Calu3 (cell line): ENCODE measurements around the gene ZSCAN5A. TPM values are rescaled to one million over a fixed set of nuclear protein-coding genes. Genes with fewer than 3 reads are reported as not detected.
"Not testable (repeated sequence)": the region's sequence is repeated elsewhere in the genome, so short reads cannot be mapped to it uniquely, and the experiment has no call there.

Source experiments
- BruUV-seq: library from RNA; stranded (reverse); fragments of 400-500 nt; replicated peaks from 2 replicates; lab custom pipeline; 2021; lab: Mats Ljungman, UMichigan
- CTCF ChIA-PET: fragments of 300-600 bp; sonication (Branson Sonifier 250); formaldehyde crosslinking; loops from one replicate; lab custom pipeline; 2022; ENCODE audit warnings: antibody characterized with exemption; lab: Charles Lee
- DNase-seq: peaks from one replicate; pipeline ENCODE4 v3.0.0; 2022
- H3K27ac Mint-ChIP-seq: one replicate; pipeline ENCODE4 v1.8.0; 2022; ENCODE audit warnings: mixed read lengths; ENCODE audit not compliant: unreplicated experiment
- H3K27me3 Mint-ChIP-seq: one replicate; pipeline ENCODE4 v1.8.0; 2022; ENCODE audit warnings: mixed read lengths; ENCODE audit not compliant: unreplicated experiment
- H3K36me3 Mint-ChIP-seq: one replicate; pipeline ENCODE4 v1.8.0; 2022; ENCODE audit warnings: mild to moderate bottlenecking, moderate library complexity, mixed read lengths; ENCODE audit not compliant: insufficient read depth, unreplicated experiment
- H3K4me1 Mint-ChIP-seq: one replicate; pipeline ENCODE4 v1.8.0; 2022; ENCODE audit warnings: mild to moderate bottlenecking, low read depth, mixed read lengths; ENCODE audit not compliant: unreplicated experiment
- H3K4me3 Mint-ChIP-seq: one replicate; pipeline ENCODE4 v1.8.0; 2022; ENCODE audit warnings: mild to moderate bottlenecking, low read depth, moderate library complexity, mixed read lengths; ENCODE audit not compliant: unreplicated experiment
- H3K9me3 Mint-ChIP-seq: one replicate; pipeline ENCODE4 v1.8.0; 2022; ENCODE audit warnings: low read depth, mixed read lengths; ENCODE audit not compliant: unreplicated experiment
- CTCF ChIP-seq: fragments of 200-600 bp; IDR thresholded peaks from one replicate; pipeline ENCODE4 v1.8.0; 2022; ENCODE audit warnings: antibody characterized with exemption; ENCODE audit not compliant: unreplicated experiment
- intact Hi-C: fragments of 100-400 bp; cut with micrococcal nuclease; formaldehyde crosslinking; loops from one replicate; pipeline ENCODE4 v1.10.0; 2022; ENCODE audit not compliant: unreplicated experiment
- total RNA-seq: library from RNA; stranded (reverse); gene quantifications from 2 replicates; pipeline ENCODE4 v1.2.3, GENCODE V29; 2022

The ZSCAN5A gene
- total RNA-seq, 1 experiment from 2014 or later = 13.5 TPM

GRCh38 chr19:56341948-56342347, 27.3 kb upstream of the ZSCAN5A start:
- Mint-ChIP-seq H3K36me3 (no peaks in the 10 kb centered on the region), H3K27ac (no peak overlapping the region), H3K4me3 (no peak overlapping the region), H3K4me1 (no peaks in the 10 kb centered on the region), H3K27me3 (no peaks in the 10 kb centered on the region), H3K9me3 (peaks cover 25% of the 10 kb centered on the region)
- intact Hi-C loops = no loop called here
- no TSS peak for BruUV-seq
- CTCF ChIA-PET = interaction anchor here (0.6 kb wide), 1 partner anchor 77 kb away, joined by 3 read pairs; no protein-coding TSS in a partner anchor
- DNase-seq = no peak
- TF ChIP-seq CTCF = no peak

- H3K4me3 Mint-ChIP-seq, H3K4me1 Mint-ChIP-seq, DNase-seq, CTCF ChIA-PET, BruUV-seq, H3K36me3 Mint-ChIP-seq, H3K27ac Mint-ChIP-seq: not testable (repeated sequence)
- intact Hi-C loops = loop anchor here (10.0 kb wide), 1 partner anchor 164 kb away; the partner anchor contains the start of gene GALP
- peaks cover 22% of the 10 kb centered on the region for H3K9me3 Mint-ChIP-seq
- H3K27me3 Mint-ChIP-seq = peaks cover 12% of the 10 kb centered on the region
Measured at GRCh38 chr19:56339031-56339430, 24.4 kb upstream of the ZSCAN5A start.

GRCh38 chr19:56337077-56337476, 22.4 kb upstream of the ZSCAN5A start:
- DNase-seq, H3K36me3 Mint-ChIP-seq, H3K4me1 Mint-ChIP-seq, BruUV-seq, H3K27ac Mint-ChIP-seq, CTCF ChIA-PET: not testable (repeated sequence)
- Mint-ChIP-seq H3K27me3 (peaks cover 12% of the 10 kb centered on the region), H3K9me3 (peaks cover 14% of the 10 kb centered on the region), H3K4me3 (peak overlapping the region; percentile 15)
- intact Hi-C loops = loop anchor here (10.0 kb wide), 1 partner anchor 162 kb away; the partner anchor contains the start of gene GALP

- H3K27ac Mint-ChIP-seq, DNase-seq, H3K36me3 Mint-ChIP-seq, H3K4me3 Mint-ChIP-seq, H3K9me3 Mint-ChIP-seq, H3K4me1 Mint-ChIP-seq, BruUV-seq: not testable (repeated sequence)
- H3K27me3 Mint-ChIP-seq = peaks cover 12% of the 10 kb centered on the region
- CTCF ChIA-PET = interaction anchor here (2.5 kb wide), 1 partner anchor 269 kb away, joined by 73 read pairs; no protein-coding TSS in a partner anchor
- intact Hi-C loops = loop anchor here (10.0 kb wide), 1 partner anchor 161 kb away; the partner anchor contains the start of gene GALP
Measured at GRCh38 chr19:56335371-56335770, 20.7 kb upstream of the ZSCAN5A start.

GRCh38 chr19:56333506-56333905, 18.9 kb upstream of the ZSCAN5A start:
- H3K4me3 Mint-ChIP-seq = no peak overlapping the region
- TF ChIP-seq CTCF = peak; percentile 78

More at GRCh38 chr19:56333506-56333905, 18.9 kb upstream of the ZSCAN5A start:
- DNase-seq = peak; percentile 69
- BruUV-seq = no TSS peak
- intact Hi-C loops = loop anchor here (1.0 to 10.0 kb wide), 4 partner anchors 80 to 267 kb away; partner anchors contain the start of gene GALP
- H3K36me3 Mint-ChIP-seq = no peaks in the 10 kb centered on the region
- H3K9me3 Mint-ChIP-seq = peaks cover 2% of the 10 kb centered on the region
- no peaks in the 10 kb centered on the region for H3K4me1 Mint-ChIP-seq
- peaks cover 12% of the 10 kb centered on the region for H3K27me3 Mint-ChIP-seq
- no peak overlapping the region for H3K27ac Mint-ChIP-seq
- CTCF ChIA-PET = interaction anchor here (0.5 to 4.1 kb wide), 29 partner anchors 15 to 781 kb away, joined by 3 to 190 read pairs (median 5); partner anchors contain the start of genes ZNF784, ZNF787 and ZSCAN5A
